GM18499 (cell line): ENCODE measurements around the gene MYO1H.
"Not testable (repeated sequence)": the region's sequence is repeated elsewhere in the genome, so short reads cannot be mapped to it uniquely, and the experiment has no call there.

Experiments
- ATAC-seq: cut with Tn5 transposase; IDR thresholded peaks from one replicate; pipeline ENCODE4 v1.9.1; 2021; ENCODE audit warnings: moderate number of reproducible peaks; ENCODE audit not compliant: insufficient read depth, unreplicated experiment

Gene MYO1H

GRCh38 chr12:109464642-109465351, 117.1 kb downstream of the MYO1H start:
- ATAC-seq, result no peak

- no peak for ATAC-seq
Observed at GRCh38 chr12:109466305-109466704, 118.6 kb downstream of the MYO1H start.

- no peak for ATAC-seq
Observed at GRCh38 chr12:109466821-109467220, 119.1 kb downstream of the MYO1H start.

GRCh38 chr12:109467978-109468676, 120.4 kb downstream of the MYO1H start:
- no peak for ATAC-seq

GRCh38 chr12:109469517-109469916, 121.8 kb downstream of the MYO1H start:
- no peak for ATAC-seq

GRCh38 chr12:109473006-109473405, 125.3 kb downstream of the MYO1H start:
- no peak for ATAC-seq

- not testable (repeated sequence) for ATAC-seq
Observed at GRCh38 chr12:109473526-109474270, 126.0 kb downstream of the MYO1H start.

- no peak for ATAC-seq
Observed at GRCh38 chr12:109475121-109475520, 127.4 kb downstream of the MYO1H start.

- no peak for ATAC-seq
Observed at GRCh38 chr12:109475993-109476806, 128.5 kb downstream of the MYO1H start.

- ATAC-seq, result no peak
Observed at GRCh38 chr12:109476807-109477184, 129.1 kb downstream of the MYO1H start.

GRCh38 chr12:109477185-109477962, 129.7 kb downstream of the MYO1H start, which contains the start of the genes KCTD10 and UBE3B:
TSS of gene KCTD10 (minus strand) at chr12:109477300. CDS start at chr12:109477262, 38 bp downstream.
TSS of gene UBE3B (plus strand) at chr12:109477634. CDS start at chr12:109483552, 5,918 bp downstream.
- ATAC-seq, result no peak

GRCh38 chr12:109477963-109478315, 130.2 kb downstream of the MYO1H start:
- ATAC-seq, result no peak

GRCh38 chr12:109479761-109480160, 132.1 kb downstream of the MYO1H start:
- no peak for ATAC-seq

GRCh38 chr12:109480356-109480755, 132.7 kb downstream of the MYO1H start:
- ATAC-seq, result no peak

- no peak for ATAC-seq
Observed at GRCh38 chr12:109481863-109482262, 134.2 kb downstream of the MYO1H start.

- no peak for ATAC-seq
Observed at GRCh38 chr12:109482491-109482890, 134.8 kb downstream of the MYO1H start.

- no peak for ATAC-seq
Observed at GRCh38 chr12:109482894-109483293, 135.2 kb downstream of the MYO1H start.

GRCh38 chr12:109483346-109483745, 135.6 kb downstream of the MYO1H start:
- ATAC-seq, result no peak

- ATAC-seq, result no peak
Observed at GRCh38 chr12:109485201-109485600, 137.5 kb downstream of the MYO1H start.
